ENCODE data around the gene DNAJB14.

- no peak for TF ChIP-seq EP300 (IDR thresholded peaks at IDR 0.05)
- TF ChIP-seq, protein P1, sequence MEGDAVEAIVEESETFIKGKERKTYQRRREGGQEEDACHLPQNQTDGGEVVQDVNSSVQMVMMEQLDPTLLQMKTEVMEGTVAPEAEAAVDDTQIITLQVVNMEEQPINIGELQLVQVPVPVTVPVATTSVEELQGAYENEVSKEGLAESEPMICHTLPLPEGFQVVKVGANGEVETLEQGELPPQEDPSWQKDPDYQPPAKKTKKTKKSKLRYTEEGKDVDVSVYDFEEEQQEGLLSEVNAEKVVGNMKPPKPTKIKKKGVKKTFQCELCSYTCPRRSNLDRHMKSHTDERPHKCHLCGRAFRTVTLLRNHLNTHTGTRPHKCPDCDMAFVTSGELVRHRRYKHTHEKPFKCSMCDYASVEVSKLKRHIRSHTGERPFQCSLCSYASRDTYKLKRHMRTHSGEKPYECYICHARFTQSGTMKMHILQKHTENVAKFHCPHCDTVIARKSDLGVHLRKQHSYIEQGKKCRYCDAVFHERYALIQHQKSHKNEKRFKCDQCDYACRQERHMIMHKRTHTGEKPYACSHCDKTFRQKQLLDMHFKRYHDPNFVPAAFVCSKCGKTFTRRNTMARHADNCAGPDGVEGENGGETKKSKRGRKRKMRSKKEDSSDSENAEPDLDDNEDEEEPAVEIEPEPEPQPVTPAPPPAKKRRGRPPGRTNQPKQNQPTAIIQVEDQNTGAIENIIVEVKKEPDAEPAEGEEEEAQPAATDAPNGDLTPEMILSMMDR (IDR thresholded peaks at IDR 0.05), result no peak
Observed at GRCh38 chr4:99857307-99857706, 89.1 kb downstream of the DNAJB14 start.

Data from stomach (tissue), 4 donors.